Measurements from ENCODE around the gene SLC6A1. TPM values are rescaled to one million over a fixed set of nuclear protein-coding genes. Genes with fewer than 3 reads are reported as not detected.

SLC6A1 gene
- total RNA-seq, 1 experiment from 2014 or later, result not detected

- no peak for TF ChIP-seq CTCF (IDR thresholded peaks at IDR 0.05; ENCODE audit: unreplicated experiment)
- no peaks in the 10 kb centered on the region for H3K9me3 Mint-ChIP-seq (ENCODE audit: unreplicated experiment)
- no peak for DNase-seq (ENCODE audit: unreplicated experiment)
- ChIA-PET POLR2A (no interaction called here), CTCF (interaction anchor here (0.7 to 1.6 kb wide), 3 partner anchors 22 to 267 kb away, joined by 3 to 5 read pairs (median 4); no protein-coding TSS in a partner anchor)
- H3K4me3 Mint-ChIP-seq (ENCODE audit: unreplicated experiment), result no peak overlapping the region
- intact Hi-C loops (cut with micrococcal nuclease), result no loop called here
- H3K36me3 Mint-ChIP-seq (ENCODE audit: insufficient read depth, unreplicated experiment), result no peaks in the 10 kb centered on the region
- no TSS peak for BruUV-seq (replicated peaks)
- H3K4me1 Mint-ChIP-seq (ENCODE audit: insufficient read depth, unreplicated experiment), result no peaks in the 10 kb centered on the region
- H3K27ac Mint-ChIP-seq (ENCODE audit: low read depth, unreplicated experiment), result no peak overlapping the region
- H3K27me3 Mint-ChIP-seq (ENCODE audit: insufficient read depth, unreplicated experiment), result peaks cover 28% of the 10 kb centered on the region
Measured at GRCh38 chr3:11006986-11007933, 14.7 kb downstream of the SLC6A1 start.

- TF ChIP-seq CTCF (IDR thresholded peaks at IDR 0.05; ENCODE audit: unreplicated experiment), result no peak
- Mint-ChIP-seq H3K27me3 (ENCODE audit: insufficient read depth, unreplicated experiment) (peaks cover 47% of the 10 kb centered on the region), H3K9me3 (ENCODE audit: unreplicated experiment) (no peaks in the 10 kb centered on the region), H3K4me1 (ENCODE audit: insufficient read depth, unreplicated experiment) (no peaks in the 10 kb centered on the region), H3K36me3 (ENCODE audit: insufficient read depth, unreplicated experiment) (no peaks in the 10 kb centered on the region), H3K4me3 (ENCODE audit: unreplicated experiment) (no peak overlapping the region), H3K27ac (ENCODE audit: low read depth, unreplicated experiment) (no peak overlapping the region)
- intact Hi-C loops (cut with micrococcal nuclease), result no loop called here
- no peak for DNase-seq (ENCODE audit: unreplicated experiment)
- ChIA-PET CTCF (interaction anchor here (1.1 to 1.2 kb wide), 2 partner anchors 43 to 50 kb away, joined by 3 to 4 read pairs; no protein-coding TSS in a partner anchor), POLR2A (interaction anchor here (0.7 kb wide), 1 partner anchor 12 kb away, joined by 5 read pairs; no protein-coding TSS in a partner anchor)
- no TSS peak for BruUV-seq (replicated peaks)
Measured at GRCh38 chr3:11009898-11010297, 17.4 kb downstream of the SLC6A1 start.

GRCh38 chr3:11010426-11011165 lies 18.0 kb downstream of the SLC6A1 start:
- BruUV-seq (replicated peaks), result no TSS peak
- Mint-ChIP-seq H3K36me3 (ENCODE audit: insufficient read depth, unreplicated experiment) (no peaks in the 10 kb centered on the region), H3K4me1 (ENCODE audit: insufficient read depth, unreplicated experiment) (no peaks in the 10 kb centered on the region), H3K27me3 (ENCODE audit: insufficient read depth, unreplicated experiment) (peaks cover 47% of the 10 kb centered on the region), H3K4me3 (ENCODE audit: unreplicated experiment) (no peak overlapping the region), H3K9me3 (ENCODE audit: unreplicated experiment) (no peaks in the 10 kb centered on the region), H3K27ac (ENCODE audit: low read depth, unreplicated experiment) (no peak overlapping the region)
- no peak for TF ChIP-seq CTCF (IDR thresholded peaks at IDR 0.05; ENCODE audit: unreplicated experiment)
- ChIA-PET CTCF (no interaction called here), POLR2A (no interaction called here)
- DNase-seq (ENCODE audit: unreplicated experiment), result no peak
- intact Hi-C loops (cut with micrococcal nuclease), result no loop called here

- no peak for TF ChIP-seq CTCF (IDR thresholded peaks at IDR 0.05; ENCODE audit: unreplicated experiment)
- intact Hi-C loops (cut with micrococcal nuclease), result no loop called here
- Mint-ChIP-seq H3K9me3 (ENCODE audit: unreplicated experiment) (no peaks in the 10 kb centered on the region), H3K27ac (ENCODE audit: low read depth, unreplicated experiment) (no peak overlapping the region), H3K4me1 (ENCODE audit: insufficient read depth, unreplicated experiment) (no peaks in the 10 kb centered on the region), H3K36me3 (ENCODE audit: insufficient read depth, unreplicated experiment) (no peaks in the 10 kb centered on the region), H3K27me3 (ENCODE audit: insufficient read depth, unreplicated experiment) (peaks cover 46% of the 10 kb centered on the region), H3K4me3 (ENCODE audit: unreplicated experiment) (no peak overlapping the region)
- ChIA-PET POLR2A (no interaction called here), CTCF (no interaction called here)
- no peak for DNase-seq (ENCODE audit: unreplicated experiment)
- BruUV-seq (replicated peaks), result no TSS peak
Measured at GRCh38 chr3:11014253-11014652, 21.7 kb downstream of the SLC6A1 start.
